ENCODE measurements around the gene NID2.
A peak's percentile ranks its signal among the peaks of the same experiment; 100 is the strongest.

NID2 gene

DNA sequence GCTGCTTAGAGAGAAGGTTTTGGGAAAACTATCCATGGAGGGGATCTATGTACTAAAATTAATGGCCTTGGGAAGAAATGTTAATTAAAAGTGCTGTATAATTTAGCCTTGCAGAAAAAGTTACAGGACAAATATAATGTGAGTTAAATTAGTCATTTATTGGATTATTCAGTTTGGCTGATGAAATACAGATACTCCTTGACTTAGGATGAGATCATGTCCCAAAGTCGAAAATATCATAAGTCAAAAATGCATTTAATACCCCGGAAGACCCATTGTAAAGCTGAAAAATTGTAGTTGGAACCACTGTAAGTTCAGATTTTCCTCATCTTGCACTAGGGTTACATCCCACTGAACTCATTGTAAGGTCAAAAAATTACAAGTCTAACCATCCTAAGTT, 69.8 kb downstream of the NID2 start:
- no peak for DNase-seq

DNA sequence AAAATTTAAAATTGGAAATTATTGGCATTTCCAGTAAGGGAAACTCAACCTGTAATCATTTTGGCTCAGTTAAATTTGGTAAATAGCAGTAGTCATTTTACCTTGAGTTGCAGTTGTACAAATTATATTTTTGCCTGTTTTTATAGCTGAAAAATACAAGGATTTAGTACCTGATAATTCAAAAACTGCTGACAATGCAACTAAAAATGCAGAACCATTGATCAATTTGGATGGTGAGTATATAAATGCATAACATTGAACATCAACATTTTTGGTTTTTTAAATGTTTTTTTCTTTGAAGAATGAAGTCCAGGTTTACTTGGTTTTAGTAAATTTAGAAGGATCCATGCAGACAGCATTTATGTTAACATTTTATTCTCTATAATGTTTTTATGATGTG, 70.5 kb downstream of the NID2 start:
- DNase-seq, result no peak

DNA sequence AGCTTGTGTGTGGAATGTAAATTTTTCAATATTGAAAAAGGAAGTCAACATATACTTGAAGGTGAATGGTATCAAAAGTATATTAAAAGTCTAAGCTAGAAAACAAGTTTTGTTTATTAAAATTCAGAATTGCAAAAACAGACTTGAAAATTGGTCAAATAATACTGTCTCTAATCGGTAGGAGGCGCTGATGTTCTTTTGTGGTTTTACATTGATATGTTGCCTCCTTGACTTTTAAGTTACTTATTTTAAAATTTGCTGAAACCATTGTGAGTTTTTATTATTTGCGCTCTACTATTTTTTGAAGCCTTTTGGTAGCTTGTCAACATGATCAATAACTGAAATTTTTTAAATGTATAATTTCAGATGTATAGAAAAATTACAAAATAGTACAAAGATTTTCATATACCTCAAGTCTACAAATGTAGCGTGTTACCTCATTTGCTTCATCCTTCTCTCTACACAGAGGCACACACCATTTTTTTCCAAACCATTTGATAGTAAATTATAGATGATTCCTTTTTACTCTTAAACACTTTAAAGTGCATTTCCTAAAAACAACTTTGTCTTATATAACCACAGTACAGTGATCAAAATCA, 72.6 kb downstream of the NID2 start:
- no peak for DNase-seq

DNA sequence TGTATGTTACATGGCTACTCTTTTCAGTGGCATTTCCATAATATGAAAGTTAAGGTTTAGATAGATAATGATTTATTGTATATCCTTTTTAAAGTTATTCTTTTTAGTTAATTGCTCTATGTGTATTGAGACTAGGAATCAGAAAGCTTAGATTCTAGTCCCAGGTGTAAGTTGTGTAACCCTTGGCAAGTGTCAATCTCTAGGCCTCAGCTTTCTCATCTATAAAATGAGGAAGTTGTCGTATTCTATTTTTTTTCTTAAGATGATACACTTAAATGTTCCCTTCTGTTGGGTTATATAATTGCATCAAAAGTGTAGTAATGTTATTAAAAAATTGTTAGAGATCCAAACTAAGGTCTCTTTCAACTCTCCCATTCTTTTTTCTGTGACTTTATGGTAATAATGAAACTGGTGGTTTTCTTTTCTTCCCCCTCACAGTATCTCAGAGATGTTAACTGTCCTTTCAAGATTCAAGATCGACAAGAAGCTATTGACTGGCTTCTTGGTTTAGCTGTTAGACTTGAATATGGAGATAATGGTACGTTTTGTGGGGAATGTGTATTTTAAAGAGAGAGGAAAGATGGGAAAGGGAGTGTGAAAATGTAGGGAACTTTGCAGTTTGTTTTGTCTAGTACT, 75.5 kb downstream of the NID2 start:
- DNase-seq, result no peak

DNA sequence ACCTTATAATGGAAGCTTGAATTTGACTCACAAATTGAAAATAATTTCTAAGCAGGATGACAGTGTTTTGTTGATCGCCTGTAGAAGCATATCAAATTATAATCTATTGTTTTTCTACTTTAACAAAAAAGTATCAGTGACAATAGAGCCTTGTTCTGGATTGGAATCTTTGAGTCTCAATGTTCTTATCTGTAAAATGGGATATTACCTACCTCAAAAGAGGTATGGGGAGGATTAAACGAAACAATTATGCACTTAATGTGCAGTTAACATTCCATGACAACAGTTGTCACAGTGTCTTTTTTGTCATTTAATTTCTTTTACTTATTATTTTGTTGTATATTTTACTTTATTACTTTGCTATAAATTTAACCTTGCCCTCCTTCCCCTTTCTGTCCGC, 78.4 kb downstream of the NID2 start:
- DNase-seq, result no peak

- peak; percentile 96 for DNase-seq
These were observed 79.3 kb downstream of the NID2 start, which contains the start of gene RTRAF for GRCh38 chr14:51989293-51990234. RTRAF (plus strand) TSS chr14:51989546; CDS start chr14:51989640, 94 bp downstream.

GRCh38 chr14:51988221-51988620, 80.6 kb downstream of the NID2 start:
- peak; percentile 63 for DNase-seq

DNA sequence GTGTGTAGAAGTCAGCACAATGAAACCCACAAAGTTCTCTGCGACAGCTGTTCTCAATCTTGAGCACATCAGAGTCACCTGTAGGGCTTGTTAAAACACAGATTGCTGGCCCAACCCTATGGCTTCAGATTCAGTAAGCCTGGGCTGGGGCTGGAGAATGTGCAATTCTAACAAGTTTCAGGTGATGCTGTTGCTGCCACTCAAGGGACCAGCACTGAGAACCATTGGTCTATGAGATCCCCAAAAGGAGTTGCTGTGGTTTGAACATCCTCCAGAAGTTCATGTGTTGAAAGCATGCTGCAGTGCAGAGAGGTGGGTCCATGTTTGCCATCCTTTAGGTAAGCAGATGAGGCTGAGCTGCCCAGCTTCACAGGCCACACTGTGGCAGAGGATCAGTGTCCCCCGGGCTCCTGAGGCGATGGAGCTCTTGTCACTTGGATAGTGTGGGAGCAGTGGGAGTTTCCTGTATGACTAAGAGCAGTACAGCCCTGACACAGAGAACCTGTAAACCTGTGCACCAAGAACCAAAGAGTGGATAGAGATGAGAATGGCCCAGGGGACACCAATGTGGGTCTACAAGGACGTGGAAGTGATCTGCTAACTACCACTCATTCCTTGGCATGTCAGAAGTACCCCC, 87.5 kb downstream of the NID2 start:
- no peak for DNase-seq

DNA sequence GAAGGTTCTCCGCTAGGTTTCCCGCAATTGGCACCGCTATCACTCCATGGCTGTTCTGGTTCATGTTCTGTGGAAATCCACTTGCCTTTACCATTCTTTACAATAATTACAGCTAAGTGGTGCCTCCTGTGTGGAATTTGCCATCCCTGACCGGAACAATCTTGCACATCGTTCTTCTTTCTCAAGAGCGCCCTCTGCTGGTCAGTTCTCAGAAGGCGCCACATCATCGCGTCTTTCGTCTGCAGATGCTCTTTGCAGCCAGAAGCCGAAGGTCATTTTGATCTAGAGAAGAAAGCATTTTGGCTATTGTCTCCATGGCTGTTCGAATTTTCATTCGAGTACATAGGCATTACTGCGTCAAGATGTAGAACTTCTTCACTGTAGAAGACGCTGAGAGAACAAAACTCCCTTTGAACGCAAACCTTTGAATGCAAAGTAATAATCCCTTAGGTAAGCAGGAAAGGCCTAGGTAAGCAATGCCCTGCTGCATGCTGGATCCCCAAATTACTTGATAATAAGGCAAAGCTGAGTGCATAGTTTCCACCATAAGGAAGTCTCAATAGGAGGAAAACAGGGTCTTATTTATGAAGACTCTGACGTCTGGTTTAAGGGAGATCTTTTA, 89.7 kb downstream of the NID2 start:
- DNase-seq, result peak; percentile 78

GRCh38 chr14:51978681-51979085, 90.2 kb downstream of the NID2 start:
- no peak for DNase-seq

DNA sequence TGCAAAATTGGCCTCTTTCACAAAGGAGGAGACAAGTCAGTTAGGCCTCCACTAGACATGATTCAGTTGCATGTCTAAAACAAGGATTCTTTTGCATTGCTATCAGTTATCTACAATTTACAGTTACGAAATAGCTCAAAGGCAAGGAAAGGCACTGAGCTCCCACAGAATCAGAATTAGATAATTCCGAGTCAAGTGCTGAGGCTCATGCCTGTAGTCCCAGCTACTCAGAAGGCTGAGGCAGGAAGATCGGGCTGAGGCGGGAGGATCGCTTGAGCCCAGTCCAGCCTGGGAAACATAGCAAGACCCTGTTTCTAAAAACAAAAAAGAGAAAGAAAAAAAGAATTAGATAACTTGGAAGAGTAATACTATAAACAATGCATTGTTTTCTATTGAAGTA, 91.8 kb downstream of the NID2 start:
- DNase-seq, result no peak

DNA sequence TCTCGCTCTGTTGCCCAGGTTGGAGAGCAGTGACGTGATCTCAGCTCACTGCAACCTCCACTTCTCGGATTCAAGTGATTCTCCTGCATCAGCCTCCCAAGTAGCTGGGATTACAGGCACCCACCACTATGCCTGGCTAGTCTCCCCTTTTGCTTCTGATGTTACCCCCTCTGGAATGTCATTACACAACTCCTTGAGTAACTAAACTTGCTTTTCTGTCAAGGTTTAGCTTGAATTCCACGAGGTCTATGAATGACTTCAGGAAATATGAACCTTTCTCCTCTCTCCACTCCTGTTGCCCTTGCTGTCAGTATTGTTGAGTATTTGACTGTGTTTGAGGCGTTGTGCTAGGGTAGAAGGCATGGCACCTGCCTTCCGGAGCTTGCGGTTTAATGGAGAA, 96.3 kb downstream of the NID2 start:
- no peak for DNase-seq

DNA sequence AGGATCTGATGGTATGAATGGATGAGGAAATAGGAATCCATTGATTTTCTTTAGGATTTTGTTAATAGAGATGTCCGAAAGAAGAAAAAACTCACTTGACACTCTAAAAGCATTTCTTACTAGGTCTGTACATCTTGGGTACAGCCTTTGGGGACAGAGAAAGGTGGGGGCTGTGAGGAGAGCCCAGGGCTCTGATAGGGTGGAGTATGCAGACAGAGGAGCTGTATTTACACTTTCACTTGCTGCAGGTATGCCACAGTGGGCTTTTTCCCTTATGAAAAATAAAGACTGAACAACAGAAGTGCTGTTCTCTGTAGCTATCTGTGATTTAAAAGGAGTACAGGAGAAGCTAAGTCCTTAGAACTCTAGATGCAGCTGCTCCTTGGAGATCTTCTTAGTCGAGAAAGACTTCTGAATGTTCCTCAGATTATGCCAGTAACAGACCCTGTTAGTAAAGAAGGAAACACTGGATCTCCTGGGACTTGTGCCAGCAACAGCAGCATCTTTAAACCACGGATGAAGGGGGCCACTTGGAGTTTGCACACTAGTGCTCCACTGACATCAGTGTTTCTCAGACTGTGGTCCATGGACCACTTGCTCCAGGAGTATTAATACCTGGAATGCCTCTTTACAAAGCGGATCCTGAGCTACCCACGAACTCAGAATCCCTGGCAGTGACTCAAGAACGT, 98.9 kb downstream of the NID2 start:
- no peak for DNase-seq

GRCh38 chr14:51967521-51967920, 101.3 kb downstream of the NID2 start:
- DNase-seq, result no peak

DNA sequence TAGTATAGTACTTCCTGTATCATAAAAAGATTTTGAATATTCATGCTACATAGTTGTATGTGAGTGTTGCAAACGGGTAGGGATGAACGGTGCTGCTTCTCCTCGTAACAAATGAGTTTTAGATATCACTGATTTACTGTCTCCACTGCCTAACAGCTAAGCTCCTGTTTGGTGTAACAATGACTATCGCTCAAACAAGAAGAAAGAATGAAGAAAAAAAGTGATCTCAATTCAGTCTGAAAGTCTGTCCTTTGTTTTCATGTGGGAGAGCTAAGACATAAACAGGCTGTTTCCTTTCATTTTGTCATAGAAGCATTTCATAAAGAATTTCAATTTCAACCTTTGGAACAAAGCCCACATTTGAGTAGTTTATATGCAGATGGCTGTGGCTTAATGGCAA, 105.6 kb downstream of the NID2 start:
- DNase-seq, result peak; percentile 73

- DNase-seq, result no peak
These were observed 106.1 kb downstream of the NID2 start for GRCh38 chr14:51962711-51963110.

DNA sequence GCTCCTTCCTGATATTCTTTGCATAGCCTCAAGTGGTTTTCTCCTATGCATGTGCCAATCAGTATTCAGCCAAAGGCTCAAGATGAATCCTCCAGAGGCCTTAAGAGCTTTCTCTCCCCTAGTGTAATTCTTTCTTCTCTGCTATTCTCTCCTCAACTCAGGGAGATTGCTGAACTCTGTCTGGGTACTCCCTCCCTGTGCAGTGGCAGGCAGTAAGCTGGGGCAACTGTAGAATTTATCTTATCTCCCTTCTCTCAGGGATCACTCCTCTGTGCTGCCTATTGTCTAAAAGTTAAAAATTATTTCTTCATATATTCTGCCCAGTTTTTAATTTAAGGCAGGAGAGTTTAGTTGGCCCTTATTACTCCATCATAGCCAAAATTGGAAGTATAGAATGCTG, 108.0 kb downstream of the NID2 start:
- DNase-seq, result no peak

DNA sequence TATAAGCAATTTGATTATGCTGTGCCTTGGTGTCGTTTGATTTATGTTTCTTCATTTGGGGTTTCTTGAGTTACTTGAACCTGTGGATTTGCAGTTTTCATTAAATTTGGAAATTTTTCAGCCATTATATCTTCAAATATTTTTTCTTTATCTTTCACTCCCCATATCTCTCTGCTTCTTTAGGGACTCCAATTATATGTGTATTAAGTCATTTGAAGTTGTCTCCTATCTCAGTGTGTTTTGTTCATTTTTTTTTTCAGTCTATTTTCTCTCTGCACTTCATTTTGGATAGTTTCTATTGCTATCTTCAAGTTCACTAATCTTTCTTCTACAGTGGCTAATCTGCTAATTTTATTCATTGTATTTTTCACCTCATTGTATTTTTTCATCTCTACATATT, 108.9 kb downstream of the NID2 start:
- no peak for DNase-seq

- peak; percentile 14 for DNase-seq
These were observed 110.9 kb downstream of the NID2 start for GRCh38 chr14:51957950-51958349.
